HG03108 (cell line): ENCODE results near the gene COL26A1.
"Not testable (repeated sequence)": the region's sequence is repeated elsewhere in the genome, so short reads cannot be mapped to it uniquely, and the experiment has no call there.

ENCODE experiments used
- ATAC-seq: cut with Tn5 transposase; IDR thresholded peaks from one replicate; pipeline ENCODE4 v1.9.1; 2021; ENCODE audit warnings: moderate library complexity; ENCODE audit not compliant: unreplicated experiment

The COL26A1 gene

DNA sequence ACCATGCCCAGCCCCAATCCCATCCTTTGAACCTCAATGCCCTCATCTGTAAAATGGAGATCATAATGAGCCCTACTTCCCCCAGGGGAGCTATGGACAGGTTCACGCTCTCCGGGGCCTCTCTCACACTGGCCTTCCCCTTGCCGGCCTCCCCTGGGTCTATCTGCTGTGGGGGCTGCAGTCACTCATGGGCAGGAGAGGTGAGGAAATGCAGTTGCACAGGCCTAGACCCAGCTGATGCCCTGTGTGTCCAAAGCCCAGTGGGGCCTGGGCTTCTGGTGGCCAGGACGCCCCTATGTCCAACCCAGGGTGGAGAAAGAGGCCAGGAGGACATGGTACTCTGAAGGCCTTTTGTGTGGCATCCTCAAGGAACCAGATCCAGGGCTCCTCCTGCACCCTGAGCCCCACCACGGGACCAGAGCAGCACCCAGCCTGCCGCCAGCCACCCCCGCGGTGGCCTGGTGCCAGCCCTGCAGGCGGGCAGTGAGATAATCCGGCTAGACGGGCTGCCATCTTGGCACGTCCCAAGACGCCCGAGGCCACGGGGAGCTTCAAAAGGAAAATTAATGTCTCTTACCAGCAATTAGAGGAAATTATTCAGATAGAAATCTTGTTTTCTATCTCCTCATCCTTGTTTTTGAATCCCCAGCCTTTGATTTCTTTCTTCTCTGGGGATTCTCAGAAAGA, 227.4 kb downstream of the COL26A1 start:
- no peak for ATAC-seq

- no peak for ATAC-seq
These were observed 228.2 kb downstream of the COL26A1 start for GRCh38 chr7:101590663-101591435.

DNA sequence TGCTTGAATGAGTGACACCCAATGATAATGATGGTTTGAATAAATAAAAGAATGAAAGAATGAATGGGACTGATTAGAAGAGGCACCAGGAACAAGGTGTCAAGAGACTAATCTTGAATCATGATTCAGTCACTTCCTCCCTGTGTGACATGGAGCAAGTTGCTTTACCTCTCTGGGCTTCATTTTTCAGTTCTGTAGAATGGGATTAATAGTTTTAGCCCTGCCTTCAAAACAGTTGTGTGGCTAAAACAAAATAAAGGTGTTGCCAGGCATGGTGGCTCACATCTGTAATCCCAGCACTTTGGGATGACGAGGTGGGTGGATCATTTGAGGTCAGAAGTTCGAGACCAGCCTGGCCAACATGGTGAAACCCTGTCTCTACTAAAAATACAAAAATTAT, 228.8 kb downstream of the COL26A1 start:
- ATAC-seq = no peak

DNA sequence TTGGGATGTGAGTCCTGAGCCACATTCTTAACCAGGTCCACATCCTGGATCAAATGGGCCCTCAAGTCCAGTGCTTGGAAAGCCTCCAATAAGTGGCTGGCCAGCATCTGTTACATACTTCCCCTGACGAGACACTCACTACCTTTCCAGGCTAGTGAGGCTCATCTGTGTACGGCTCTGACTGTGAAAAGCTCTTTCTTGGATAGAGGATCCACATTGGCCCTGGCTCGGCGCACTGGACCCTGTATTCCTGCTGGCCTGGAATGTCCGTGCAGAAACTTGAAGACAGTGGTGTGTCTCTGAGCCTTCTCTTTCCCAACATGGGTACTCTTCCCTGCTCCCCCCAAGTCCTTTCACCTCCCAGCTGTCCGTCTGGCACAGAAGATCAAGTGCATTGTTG, 230.9 kb downstream of the COL26A1 start:
- ATAC-seq = no peak

- ATAC-seq = no peak
These were observed 232.1 kb downstream of the COL26A1 start for GRCh38 chr7:101594790-101595189.

GRCh38 chr7:101595246-101595645, 232.6 kb downstream of the COL26A1 start:
- no peak for ATAC-seq

GRCh38 chr7:101595766-101596537, 233.3 kb downstream of the COL26A1 start:
- ATAC-seq = no peak

DNA sequence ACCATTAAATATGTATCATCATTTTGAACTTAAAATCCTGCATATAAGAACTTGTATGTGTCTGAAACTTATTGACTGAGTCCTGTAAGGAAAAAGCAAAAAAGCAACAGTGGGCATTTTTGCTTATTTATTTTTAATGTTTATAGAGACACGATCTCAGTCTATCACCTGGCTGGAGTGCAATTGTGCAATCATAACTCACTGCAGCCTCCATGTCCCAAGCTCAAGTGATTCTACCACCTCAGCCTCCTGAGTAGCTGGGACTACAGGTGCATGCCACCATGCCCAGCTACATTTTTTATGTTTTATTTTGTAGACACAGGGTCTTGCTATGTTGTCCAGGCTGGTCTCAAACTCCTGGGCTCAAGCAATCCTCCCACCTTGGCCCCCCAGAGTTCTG, 234.2 kb downstream of the COL26A1 start:
- no peak for ATAC-seq

DNA sequence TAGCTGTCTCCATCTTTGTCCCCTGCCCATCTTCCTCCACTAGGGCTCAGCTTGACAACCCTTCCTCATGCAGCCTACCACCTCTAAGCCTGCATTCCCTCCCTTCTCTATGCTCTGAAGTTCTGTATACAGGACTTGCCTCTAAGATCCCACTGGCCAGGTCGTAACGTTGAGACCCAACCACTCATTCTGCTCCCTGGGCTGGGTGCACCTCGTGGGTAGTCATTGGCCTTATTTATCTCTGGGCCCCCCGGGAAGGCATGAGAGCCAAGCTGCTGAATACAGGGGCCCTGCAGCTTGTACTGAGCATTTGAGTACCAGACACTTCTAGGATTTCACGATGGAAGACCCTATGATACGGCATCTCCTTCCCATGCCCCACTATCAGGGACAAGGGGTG, 235.3 kb downstream of the COL26A1 start:
- ATAC-seq = no peak

GRCh38 chr7:101598422-101598985, 235.8 kb downstream of the COL26A1 start:
- ATAC-seq = no peak

DNA sequence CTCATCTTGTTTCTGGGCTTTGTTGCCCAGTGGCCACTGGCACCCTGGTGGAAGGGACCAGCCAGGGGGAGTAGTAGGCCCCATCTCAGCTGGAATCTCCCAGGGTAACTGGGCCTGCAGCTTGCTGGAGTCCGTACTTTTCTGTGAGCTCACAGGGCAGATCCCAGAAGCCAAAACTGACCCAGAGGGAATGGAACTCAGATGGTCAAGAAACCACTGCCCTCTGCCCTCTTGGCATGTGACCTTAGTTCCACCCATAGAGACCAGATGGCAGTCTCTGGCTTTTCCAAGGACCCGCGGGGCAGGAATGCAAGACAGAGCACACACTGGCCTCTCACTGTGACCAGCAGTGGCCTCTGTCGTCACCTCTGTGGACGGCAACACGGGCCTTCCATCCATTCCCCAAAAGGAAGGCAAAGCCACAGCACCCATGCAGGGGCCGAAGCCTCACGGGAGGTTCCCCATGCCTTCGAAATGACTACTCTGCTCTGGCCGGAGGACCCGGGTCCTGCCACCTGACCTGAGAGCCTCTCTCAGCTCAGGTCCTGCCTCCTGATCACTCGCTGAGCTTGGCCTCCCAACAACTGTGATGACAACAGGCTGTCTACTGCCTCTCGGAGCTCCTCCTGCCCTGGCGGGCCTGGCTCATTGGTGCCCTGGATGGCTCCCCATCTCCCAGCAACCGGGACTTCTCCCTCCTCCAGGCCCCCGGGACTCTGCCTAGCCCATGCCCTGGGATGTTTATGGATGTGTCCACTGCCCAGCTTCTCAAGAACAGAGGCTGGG, 236.5 kb downstream of the COL26A1 start:
- ATAC-seq = no peak

GRCh38 chr7:101599787-101600186, 237.1 kb downstream of the COL26A1 start:
- ATAC-seq = no peak

- ATAC-seq = no peak
These were observed 239.4 kb downstream of the COL26A1 start for GRCh38 chr7:101602082-101602481.

DNA sequence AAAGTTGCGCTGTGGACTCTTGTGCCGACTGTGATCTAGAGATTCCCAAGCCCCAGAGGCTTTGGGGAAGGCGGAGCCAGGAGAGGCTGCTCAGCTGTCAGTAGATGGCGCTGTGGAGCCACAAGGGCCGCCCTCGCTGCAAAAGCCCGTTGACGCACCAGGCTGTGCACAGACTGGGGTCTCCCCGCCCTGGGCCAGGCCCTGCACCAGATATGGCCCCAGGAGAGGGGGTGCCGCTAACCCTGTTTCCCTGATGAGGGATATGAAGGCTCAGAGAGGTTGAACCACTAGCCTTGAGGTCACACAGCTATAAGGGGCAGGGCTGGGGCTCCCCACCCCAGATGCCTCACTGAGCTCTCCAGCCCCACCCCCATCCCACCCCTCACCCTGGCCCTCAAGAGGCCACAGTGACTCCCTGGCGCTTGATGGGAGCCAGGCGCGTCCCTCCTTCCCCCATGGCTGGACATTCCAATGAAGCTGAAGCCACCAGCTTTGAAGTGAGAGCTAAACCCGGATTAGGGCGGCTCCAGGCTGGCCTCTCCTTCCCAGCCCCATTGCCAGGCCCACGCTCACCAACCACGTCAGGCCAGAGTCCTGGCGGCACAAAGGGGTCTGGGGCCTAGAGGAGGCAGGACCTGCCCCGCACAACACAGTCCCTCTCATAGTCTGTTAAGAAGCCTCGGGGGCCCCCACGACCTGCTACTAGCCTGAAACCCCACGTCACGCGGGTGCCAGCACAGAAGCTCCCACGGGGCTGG, 240.0 kb downstream of the COL26A1 start:
- no peak for ATAC-seq

DNA sequence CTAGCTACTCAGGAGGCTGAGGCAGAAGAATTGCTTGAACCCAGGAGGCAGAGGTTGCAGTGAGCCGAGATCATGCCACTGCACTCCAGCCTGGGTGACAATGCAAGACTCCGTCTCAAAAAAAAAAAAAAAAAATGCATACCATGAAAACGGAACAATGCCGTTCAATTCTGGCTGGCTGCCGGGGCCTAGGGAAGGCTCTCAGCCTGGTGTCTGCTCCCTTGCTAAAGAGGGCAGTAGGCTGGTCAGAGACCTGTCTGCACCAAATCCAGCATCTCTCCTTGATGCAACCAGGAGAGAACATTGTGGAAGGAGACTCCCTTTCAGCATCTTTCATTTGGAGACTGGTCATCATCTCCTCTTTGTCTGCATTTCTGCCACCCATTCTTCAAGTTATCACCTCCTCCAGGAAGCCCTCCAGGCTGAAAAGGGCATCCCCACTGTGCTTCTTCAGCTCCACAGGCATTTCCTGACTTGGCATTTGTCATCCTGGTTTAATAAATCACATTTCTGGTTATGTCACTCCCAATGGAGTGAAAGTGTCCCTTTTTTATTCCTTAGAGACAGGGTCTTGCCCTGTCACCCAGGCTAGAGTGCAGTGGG, 241.8 kb downstream of the COL26A1 start:
- no peak for ATAC-seq

- ATAC-seq = not testable (repeated sequence)
These were observed 242.3 kb downstream of the COL26A1 start for GRCh38 chr7:101604934-101605332.

DNA sequence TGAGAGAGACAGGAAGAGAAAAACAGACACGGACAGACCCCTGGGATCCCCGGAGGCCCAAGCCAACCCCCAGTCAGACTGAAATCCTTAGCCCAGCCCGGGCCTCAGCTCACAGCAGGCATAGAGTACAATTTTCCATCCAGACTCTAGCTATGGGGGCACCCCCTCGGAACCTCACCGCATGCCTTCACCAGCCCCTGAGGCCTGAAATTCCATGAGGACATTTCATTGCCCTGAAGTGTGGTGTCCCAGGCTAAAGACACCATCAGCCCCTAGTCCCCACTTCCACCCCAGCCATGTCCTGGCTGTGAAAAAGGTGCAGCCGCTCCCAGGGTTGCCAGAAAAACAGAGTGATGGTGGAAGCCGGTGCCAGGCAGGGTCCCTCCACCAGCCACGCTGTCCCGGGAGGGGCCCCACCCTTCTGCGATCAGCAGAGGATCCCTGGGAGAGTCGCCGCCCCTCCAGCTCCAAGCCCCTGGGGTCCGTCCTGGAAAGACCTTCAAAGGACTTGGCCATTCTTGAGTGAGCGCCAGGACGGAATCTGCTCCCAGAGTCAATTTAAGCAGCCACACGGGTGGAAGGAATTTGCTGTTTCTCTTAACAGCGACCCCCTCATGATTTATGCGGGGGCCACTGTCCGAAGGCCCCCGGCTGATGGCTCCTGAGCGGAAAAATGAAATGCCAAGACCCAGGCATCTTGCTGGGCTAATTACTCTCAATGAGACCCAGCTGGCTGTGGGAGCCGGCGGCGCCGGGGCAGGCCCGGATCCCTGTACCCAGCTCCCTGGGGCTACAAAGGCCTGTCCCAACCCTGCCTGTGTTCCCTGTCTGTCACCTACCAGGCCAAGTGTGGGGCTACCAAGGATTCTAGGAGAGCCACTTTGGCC, 243.2 kb downstream of the COL26A1 start:
- no peak for ATAC-seq

- ATAC-seq = no peak
These were observed 243.8 kb downstream of the COL26A1 start for GRCh38 chr7:101606498-101606923.
